Measurements from ENCODE around the gene TAF5L. TPM values are rescaled to one million over a fixed set of nuclear protein-coding genes. Genes with fewer than 3 reads are reported as not detected.

TAF5L gene
- total RNA-seq, 4 donors from 2014 or later, result 14.9 to 26.1 (median 18.4) TPM

DNA sequence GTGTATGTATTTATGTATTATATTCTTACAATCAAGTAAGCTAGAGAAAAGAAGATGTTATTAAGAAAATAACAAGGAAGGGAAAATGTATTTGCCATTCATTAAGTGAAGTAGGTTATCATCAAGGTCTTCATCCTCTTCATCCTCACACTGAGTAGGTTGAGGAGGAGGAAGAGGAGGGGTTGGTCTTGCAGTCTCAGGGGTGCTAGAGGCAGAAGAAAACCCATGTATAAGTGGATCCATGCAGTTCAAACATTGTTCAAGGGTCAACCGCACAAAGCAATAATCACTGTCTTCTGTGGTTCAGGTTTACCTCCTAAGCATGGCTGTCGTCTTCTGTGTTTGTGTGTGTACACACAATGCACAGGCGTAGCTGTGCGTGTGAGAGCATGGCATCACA lies 17.0 kb upstream of the TAF5L start:
- TF ChIP-seq, protein P1, sequence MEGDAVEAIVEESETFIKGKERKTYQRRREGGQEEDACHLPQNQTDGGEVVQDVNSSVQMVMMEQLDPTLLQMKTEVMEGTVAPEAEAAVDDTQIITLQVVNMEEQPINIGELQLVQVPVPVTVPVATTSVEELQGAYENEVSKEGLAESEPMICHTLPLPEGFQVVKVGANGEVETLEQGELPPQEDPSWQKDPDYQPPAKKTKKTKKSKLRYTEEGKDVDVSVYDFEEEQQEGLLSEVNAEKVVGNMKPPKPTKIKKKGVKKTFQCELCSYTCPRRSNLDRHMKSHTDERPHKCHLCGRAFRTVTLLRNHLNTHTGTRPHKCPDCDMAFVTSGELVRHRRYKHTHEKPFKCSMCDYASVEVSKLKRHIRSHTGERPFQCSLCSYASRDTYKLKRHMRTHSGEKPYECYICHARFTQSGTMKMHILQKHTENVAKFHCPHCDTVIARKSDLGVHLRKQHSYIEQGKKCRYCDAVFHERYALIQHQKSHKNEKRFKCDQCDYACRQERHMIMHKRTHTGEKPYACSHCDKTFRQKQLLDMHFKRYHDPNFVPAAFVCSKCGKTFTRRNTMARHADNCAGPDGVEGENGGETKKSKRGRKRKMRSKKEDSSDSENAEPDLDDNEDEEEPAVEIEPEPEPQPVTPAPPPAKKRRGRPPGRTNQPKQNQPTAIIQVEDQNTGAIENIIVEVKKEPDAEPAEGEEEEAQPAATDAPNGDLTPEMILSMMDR (IDR thresholded peaks at IDR 0.05), result no peak
- no peak for TF ChIP-seq POLR2A (IDR thresholded peaks at IDR 0.05)
- intact Hi-C loops (cut with DNase I), result no loop called here
- H3K27me3 ChIP-seq, result no peaks in the 10 kb centered on the region
- DNase-seq, result no peak
- no peaks in the 10 kb centered on the region for H3K4me1 ChIP-seq
- H3K36me3 ChIP-seq, result peaks cover 0 to 16% of the 10 kb centered on the region in 2 donors
- H3K4me3 ChIP-seq (replicated peaks in 1 of 3), result no peak overlapping the region
- no peaks in the 10 kb centered on the region for H3K9me3 ChIP-seq
- 95 to 99% methylated on average over 4 of the region's 4 CpGs for WGBS, 2 donors
- no peak overlapping the region for H3K27ac ChIP-seq

DNA sequence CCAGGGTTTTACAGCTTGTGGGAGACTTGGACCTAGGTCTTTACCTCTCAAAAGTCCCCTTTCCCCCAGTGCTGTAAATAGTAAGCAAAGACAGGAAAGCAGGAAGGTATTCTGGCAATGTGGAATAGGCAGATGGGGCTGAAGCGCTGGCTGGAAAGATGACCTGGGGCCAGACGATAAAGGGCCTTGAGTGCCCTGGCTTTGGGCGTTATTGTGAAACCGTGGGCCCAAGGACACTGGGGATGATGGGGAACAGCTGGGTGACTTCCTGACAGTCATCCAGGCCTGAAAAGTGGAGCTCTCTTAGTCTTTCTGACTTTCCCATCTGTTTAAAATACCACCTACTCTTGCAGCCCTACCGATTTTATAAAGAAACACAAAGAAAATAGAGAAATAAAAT lies 16.5 kb upstream of the TAF5L start:
- no peak for TF ChIP-seq POLR2A (IDR thresholded peaks at IDR 0.05)
- TF ChIP-seq, protein P1 (IDR thresholded peaks at IDR 0.05), result no peak
- no peaks in the 10 kb centered on the region for H3K9me3 ChIP-seq
- H3K4me3 ChIP-seq (replicated peaks in 1 of 3), result no peak overlapping the region
- no peak overlapping the region for H3K27ac ChIP-seq
- 77 to 85% methylated on average over 5 of the region's 5 CpGs for WGBS, 2 donors
- H3K36me3 ChIP-seq, result peaks cover 0 to 17% of the 10 kb centered on the region in 2 donors
- H3K4me1 ChIP-seq, result no peaks in the 10 kb centered on the region
- no peaks in the 10 kb centered on the region for H3K27me3 ChIP-seq
- intact Hi-C loops (cut with DNase I), result no loop called here
- DNase-seq, result no peak

DNA sequence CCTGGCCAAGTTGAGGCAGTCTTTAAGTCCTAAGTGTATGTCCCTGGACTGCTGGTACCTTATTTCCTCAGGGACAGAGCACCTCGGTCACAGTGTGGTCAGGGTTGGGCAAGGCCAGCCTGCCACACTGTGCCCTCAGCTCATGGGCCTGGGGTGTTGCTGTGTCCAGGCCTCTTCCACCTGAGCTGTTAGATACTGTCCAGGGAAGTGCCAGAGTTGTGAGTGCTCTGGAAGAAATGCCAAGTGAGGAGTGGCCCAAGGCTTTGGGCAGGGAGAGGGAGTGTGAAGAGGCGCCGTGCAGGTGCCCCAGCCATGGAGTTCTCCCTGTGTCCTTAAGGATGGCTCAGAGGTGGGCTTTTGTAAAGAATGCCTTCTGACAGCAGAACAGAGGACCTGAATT lies 15.4 kb upstream of the TAF5L start:
- WGBS, 2 donors, result 93 to 100% methylated on average over 2 of the region's 3 CpGs
- Histone ChIP-seq H3K27ac (no peak overlapping the region), H3K36me3 (peaks cover 8 to 27% of the 10 kb centered on the region in 2 donors)

DNA sequence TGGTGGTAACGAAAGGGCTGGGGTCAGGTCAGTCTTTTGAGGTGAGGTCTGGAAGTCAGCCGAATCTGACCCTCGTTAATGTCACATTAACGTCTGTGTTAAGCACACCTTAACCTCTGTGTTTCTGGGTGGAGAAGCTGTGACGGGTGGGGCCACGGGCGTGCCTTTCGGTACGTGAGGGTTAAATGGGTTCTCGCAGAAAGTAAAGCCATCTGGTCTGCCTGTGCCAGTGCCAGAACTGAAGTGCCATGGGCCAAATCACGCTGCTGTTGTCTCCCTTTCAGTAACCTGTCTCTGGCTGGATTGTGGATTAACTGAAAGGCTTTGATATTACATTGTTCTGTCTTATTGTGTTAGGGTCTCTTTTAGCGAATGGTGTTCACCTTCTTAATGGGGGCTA lies 14.5 kb upstream of the TAF5L start:
- Histone ChIP-seq H3K27me3 (no peaks in the 10 kb centered on the region), H3K4me3 (replicated peaks in 1 of 3) (no peak overlapping the region), H3K36me3 (peaks cover 16 to 35% of the 10 kb centered on the region in 2 donors), H3K4me1 (no peaks in the 10 kb centered on the region), H3K9me3 (no peaks in the 10 kb centered on the region), H3K27ac (no peak overlapping the region)
- 94 to 96% methylated on average over 12 of the region's 12 CpGs for WGBS, 2 donors
- intact Hi-C loops (cut with DNase I), result no loop called here
- DNase-seq, result no peak
- TF ChIP-seq, protein P1 (IDR thresholded peaks at IDR 0.05), result no peak
- TF ChIP-seq POLR2A (IDR thresholded peaks at IDR 0.05), result no peak

More for the DNA sequence above, 15.4 kb upstream of the TAF5L start:
- Histone ChIP-seq H3K4me1 (no peaks in the 10 kb centered on the region), H3K9me3 (no peaks in the 10 kb centered on the region), H3K4me3 (replicated peaks in 1 of 3) (no peak overlapping the region), H3K27me3 (no peaks in the 10 kb centered on the region)
- TF ChIP-seq, protein P1 (IDR thresholded peaks at IDR 0.05), result no peak
- no peak for TF ChIP-seq POLR2A (IDR thresholded peaks at IDR 0.05)
- intact Hi-C loops (cut with DNase I), result no loop called here
- DNase-seq, result no peak

DNA sequence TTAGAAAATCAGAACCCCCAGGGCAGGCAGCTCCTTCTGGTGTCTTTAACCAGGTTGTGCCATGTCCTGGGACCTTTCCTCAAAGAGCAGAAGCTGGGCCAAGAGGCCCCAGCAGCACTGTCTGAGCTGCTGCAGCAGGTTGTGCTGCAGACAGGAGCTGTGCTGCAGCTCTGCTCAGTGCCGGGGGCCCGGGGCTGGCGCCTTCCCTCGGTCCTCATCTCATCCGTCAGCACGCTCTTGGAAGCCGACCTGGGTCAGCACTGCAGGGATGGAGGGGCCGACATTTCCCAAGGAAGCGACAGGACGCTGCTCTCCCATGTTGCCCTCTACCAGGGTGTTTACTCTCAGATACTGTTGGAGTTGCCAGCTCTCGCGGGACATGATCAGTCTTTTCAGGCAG lies 11.8 kb upstream of the TAF5L start:
- Histone ChIP-seq H3K27me3 (no peaks in the 10 kb centered on the region), H3K4me3 (replicated peaks in 1 of 3) (no peak overlapping the region), H3K4me1 (no peaks in the 10 kb centered on the region), H3K9me3 (no peaks in the 10 kb centered on the region), H3K36me3 (peaks cover 22 to 36% of the 10 kb centered on the region in 2 donors), H3K27ac (no peak overlapping the region)
- DNase-seq, result no peak
- intact Hi-C loops (cut with DNase I), result no loop called here
- 83 to 94% methylated on average over 12 of the region's 12 CpGs for WGBS, 2 donors
- TF ChIP-seq, protein P1 (IDR thresholded peaks at IDR 0.05), result no peak
- no peak for TF ChIP-seq POLR2A (IDR thresholded peaks at IDR 0.05)
